ENCODE results near the gene ACAP1. TPM values are rescaled to one million over a fixed set of nuclear protein-coding genes. Genes with fewer than 3 reads are reported as not detected.
"Not testable (repeated sequence)": the region's sequence is repeated elsewhere in the genome, so short reads cannot be mapped to it uniquely, and the experiment has no call there.

Gene ACAP1
- total RNA-seq, 1 donor from 2014 or later = 23.2 TPM

- no peak for TF ChIP-seq CTCF (IDR thresholded peaks at IDR 0.05)
- Histone ChIP-seq H3K9me3 (no peaks in the 10 kb centered on the region), H3K36me3 (no peaks in the 10 kb centered on the region), H3K27ac (no peak overlapping the region), H3K4me1 (no peaks in the 10 kb centered on the region), H3K4me3 (no peak overlapping the region), H3K27me3 (no peaks in the 10 kb centered on the region)
- intact Hi-C loops (cut with DNase I) = no loop called here
- ATAC-seq = no peak
- no peak for DNase-seq
These were observed 30.8 kb downstream of the ACAP1 start for GRCh38 chr17:7367083-7367482.

DNA sequence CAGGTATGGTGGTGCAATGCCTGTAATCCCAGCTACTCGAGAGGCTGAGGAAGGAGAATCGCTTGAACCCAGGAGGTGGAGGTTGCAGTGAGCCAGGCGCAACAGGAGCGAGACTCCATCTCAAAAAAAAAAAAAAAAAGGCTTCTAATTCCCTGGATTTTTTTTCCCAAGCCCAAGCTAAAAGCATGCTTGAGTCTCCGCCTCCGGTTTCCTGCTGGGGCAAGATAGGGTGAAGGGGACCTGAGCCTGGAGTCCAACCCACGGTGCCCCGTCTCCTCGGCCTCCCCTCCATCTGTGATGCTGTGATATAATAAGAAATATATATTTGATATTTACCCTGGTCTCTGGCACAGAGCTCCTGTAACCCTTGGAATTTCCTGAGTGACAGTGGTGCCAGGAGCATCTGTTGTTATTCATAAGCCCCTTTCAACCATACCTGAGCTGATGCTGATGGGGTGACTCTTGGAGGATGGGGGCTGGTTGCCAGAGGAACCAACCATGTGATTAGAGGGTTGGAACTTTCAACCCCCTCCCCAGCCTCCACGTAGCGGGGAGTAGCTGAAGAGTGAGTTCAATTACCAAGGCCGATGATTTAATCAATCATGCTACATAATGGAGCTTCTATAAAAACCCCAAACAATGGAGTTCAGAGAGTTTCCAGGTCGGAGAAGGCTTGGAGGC lies 31.7 kb downstream of the ACAP1 start:
- no peaks in the 10 kb centered on the region for H3K36me3 ChIP-seq
- intact Hi-C loops (cut with DNase I) = no loop called here
- ATAC-seq = no peak

GRCh38 chr17:7368599-7368994 lies 32.3 kb downstream of the ACAP1 start:
- intact Hi-C loops (cut with DNase I); H3K27ac ChIP-seq; H3K9me3 ChIP-seq; H3K36me3 ChIP-seq; H3K4me3 ChIP-seq; H3K27me3 ChIP-seq; ATAC-seq; H3K4me1 ChIP-seq; DNase-seq: not testable (repeated sequence)

More for the DNA sequence above, 31.7 kb downstream of the ACAP1 start:
- Histone ChIP-seq H3K27me3 (no peaks in the 10 kb centered on the region), H3K4me1 (no peaks in the 10 kb centered on the region), H3K9me3 (no peaks in the 10 kb centered on the region), H3K4me3 (no peak overlapping the region), H3K27ac (no peak overlapping the region)
- no peak for DNase-seq
- TF ChIP-seq CTCF (IDR thresholded peaks at IDR 0.05) = no peak

- Histone ChIP-seq H3K4me3 (no peak overlapping the region), H3K9me3 (no peaks in the 10 kb centered on the region), H3K27me3 (no peaks in the 10 kb centered on the region), H3K27ac (no peak overlapping the region), H3K4me1 (no peaks in the 10 kb centered on the region), H3K36me3 (no peaks in the 10 kb centered on the region)
- no peak for TF ChIP-seq CTCF (IDR thresholded peaks at IDR 0.05)
- DNase-seq (no peak), ATAC-seq (no peak)
- intact Hi-C loops (cut with DNase I) = no loop called here
These were observed 33.5 kb downstream of the ACAP1 start for GRCh38 chr17:7369825-7370224.

DNA sequence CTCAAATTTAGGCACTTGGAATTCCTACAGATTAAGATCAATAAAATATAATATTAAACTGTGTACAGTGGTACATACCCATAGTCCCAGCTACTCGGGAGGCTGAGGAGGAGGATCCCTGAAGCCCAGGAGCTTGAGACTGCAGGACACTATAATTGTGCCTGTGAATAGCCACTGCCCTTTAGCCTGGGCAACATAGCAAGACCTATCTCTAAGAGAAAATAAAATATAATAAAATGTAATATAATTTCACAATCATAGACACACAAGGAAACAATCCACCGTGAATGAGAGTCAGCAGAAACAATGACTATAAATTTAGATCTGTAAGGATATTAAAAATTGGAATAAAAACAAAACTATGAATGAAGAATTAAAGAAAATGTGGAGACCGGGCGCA lies 34.5 kb downstream of the ACAP1 start:
- no peak for ATAC-seq

DNA sequence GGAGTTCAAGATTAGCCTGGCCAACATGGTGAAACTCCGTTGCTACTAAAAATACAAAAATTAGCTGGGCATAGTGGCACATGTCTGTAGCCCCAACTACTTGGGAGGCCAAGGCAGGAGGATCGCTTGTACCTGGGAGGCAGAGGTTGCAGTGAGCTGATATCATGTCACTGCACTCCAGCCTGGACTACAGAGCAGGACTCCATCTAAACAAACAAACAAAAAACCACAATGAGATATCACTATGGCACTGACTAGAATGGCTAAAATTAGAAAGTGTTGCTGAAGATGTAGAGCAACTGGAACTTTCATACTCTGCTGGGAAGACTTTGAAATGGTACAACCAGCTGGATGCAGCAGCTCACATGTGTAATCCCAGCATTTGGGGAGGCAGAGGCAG lies 38.0 kb downstream of the ACAP1 start:
- ATAC-seq = no peak
- H3K4me3 ChIP-seq = no peak overlapping the region
- intact Hi-C loops (cut with DNase I) = no loop called here

More for the DNA sequence above, 34.5 kb downstream of the ACAP1 start:
- DNase-seq = no peak
- TF ChIP-seq CTCF (IDR thresholded peaks at IDR 0.05) = no peak
- no peaks in the 10 kb centered on the region for H3K27me3 ChIP-seq
- no peaks in the 10 kb centered on the region for H3K4me1 ChIP-seq
- no peaks in the 10 kb centered on the region for H3K9me3 ChIP-seq
- H3K27ac ChIP-seq = no peak overlapping the region
- H3K36me3 ChIP-seq = no peaks in the 10 kb centered on the region
- H3K4me3 ChIP-seq = no peak overlapping the region
- intact Hi-C loops (cut with DNase I) = no loop called here

More for the DNA sequence above, 38.0 kb downstream of the ACAP1 start:
- no peaks in the 10 kb centered on the region for H3K36me3 ChIP-seq
- H3K27me3 ChIP-seq = no peaks in the 10 kb centered on the region
- no peak overlapping the region for H3K27ac ChIP-seq
- TF ChIP-seq CTCF (IDR thresholded peaks at IDR 0.05) = no peak
- no peaks in the 10 kb centered on the region for H3K4me1 ChIP-seq
- no peak for DNase-seq
- no peaks in the 10 kb centered on the region for H3K9me3 ChIP-seq
